ENCODE measurements around the gene HSD17B8. TPM values are rescaled to one million over a fixed set of nuclear protein-coding genes. Genes with fewer than 3 reads are reported as not detected.
A peak's percentile ranks its signal among the peaks of the same experiment; 100 is the strongest.

The HSD17B8 gene
- 1 to 10 TPM; 5.4 to 7.7 (median 6.8) TPM for total RNA-seq
- total RNA-seq (2013): 7.5 TPM

DNA sequence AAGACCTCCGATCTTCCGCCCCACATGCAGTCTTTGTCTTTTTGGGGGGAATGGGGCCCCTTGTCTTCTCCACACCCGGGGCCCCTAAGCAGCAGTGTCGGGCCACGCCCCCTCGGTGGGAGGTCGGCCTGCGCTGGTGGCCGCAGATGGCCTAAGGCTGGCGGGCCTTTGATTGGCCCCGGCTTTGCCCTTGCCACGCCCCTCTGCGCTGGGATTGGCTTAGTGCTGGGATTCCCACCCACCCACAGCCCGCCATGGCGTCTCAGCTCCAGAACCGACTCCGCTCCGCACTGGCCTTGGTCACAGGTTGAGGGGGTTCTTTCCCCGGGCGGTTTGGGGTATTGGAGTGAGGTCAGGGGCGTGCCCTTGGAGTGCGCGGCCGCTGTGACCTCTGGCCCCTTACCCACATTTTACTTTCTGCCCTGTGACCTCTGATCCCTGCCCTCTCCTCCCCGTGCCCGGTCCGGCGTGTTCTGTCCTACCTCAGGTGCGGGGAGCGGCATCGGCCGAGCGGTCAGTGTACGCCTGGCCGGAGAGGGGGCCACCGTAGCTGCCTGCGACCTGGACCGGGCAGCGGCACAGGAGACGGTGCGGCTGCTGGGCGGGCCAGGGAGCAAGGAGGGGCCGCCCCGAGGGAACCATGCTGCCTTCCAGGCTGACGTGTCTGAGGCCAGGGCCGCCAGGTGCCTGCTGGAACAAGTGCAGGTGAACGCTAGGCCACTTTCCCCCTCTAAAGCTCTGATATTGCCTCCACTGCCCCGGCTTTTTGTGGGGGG is at the start of gene HSD17B8:
Gene HSD17B8 (plus strand): TSS at position 241 of the 776 bp plus-strand sequence. CDS start 14 bp downstream, at position 255.
- DNase-seq: peak; percentile 87 to 94
- H3K36me3 ChIP-seq (ENCODE audit: control insufficient read depth, insufficient read depth, low read length): peaks cover 22% of the 10 kb centered on the region
- no peaks in the 10 kb centered on the region for H3K9me3 Mint-ChIP-seq
- H3K4me1 Mint-ChIP-seq: peaks cover 59 to 76% of the 10 kb centered on the region in 2 donors
- peak within 1 kb of the TSS; percentile 63 for H3K4me3 ChIP-seq (ENCODE audit: low read length)
- H3K27me3 Mint-ChIP-seq (ENCODE audit: low read depth in 2 of 2): no peaks in the 10 kb centered on the region
- no peaks in the 10 kb centered on the region for H3K27me3 ChIP-seq (ENCODE audit: control insufficient read depth, insufficient read depth, low read length)
- peak; percentile 61 to 80 (median 70) for ATAC-seq
- H3K27ac ChIP-seq (ENCODE audit: low read length): peak within 1 kb of the TSS; percentile 19
- H3K27ac Mint-ChIP-seq: peak within 1 kb of the TSS; percentile 68 to 79
- intact Hi-C loops (cut with micrococcal nuclease): loop anchor here (5.0 kb wide), 2 partner anchors 208 to 352 kb away; partner anchors contain the start of genes PHF1, PSMB9 and TAP1
- H3K36me3 Mint-ChIP-seq: peaks cover 13% of the 10 kb centered on the region
- peak within 1 kb of the TSS; percentile 87 for H3K4me3 Mint-ChIP-seq
- under 1% methylated on average over 46 of the region's 48 CpGs for WGBS (ENCODE audit: insufficient coverage)
- H3K9me3 ChIP-seq (ENCODE audit: control insufficient read depth, insufficient read depth, low read length): no peaks in the 10 kb centered on the region
- H3K4me1 ChIP-seq (ENCODE audit: control insufficient read depth, insufficient read depth, low read length): peaks cover 51% of the 10 kb centered on the region
- TF ChIP-seq, protein P1, sequence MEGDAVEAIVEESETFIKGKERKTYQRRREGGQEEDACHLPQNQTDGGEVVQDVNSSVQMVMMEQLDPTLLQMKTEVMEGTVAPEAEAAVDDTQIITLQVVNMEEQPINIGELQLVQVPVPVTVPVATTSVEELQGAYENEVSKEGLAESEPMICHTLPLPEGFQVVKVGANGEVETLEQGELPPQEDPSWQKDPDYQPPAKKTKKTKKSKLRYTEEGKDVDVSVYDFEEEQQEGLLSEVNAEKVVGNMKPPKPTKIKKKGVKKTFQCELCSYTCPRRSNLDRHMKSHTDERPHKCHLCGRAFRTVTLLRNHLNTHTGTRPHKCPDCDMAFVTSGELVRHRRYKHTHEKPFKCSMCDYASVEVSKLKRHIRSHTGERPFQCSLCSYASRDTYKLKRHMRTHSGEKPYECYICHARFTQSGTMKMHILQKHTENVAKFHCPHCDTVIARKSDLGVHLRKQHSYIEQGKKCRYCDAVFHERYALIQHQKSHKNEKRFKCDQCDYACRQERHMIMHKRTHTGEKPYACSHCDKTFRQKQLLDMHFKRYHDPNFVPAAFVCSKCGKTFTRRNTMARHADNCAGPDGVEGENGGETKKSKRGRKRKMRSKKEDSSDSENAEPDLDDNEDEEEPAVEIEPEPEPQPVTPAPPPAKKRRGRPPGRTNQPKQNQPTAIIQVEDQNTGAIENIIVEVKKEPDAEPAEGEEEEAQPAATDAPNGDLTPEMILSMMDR (IDR thresholded peaks at IDR 0.05): no peak

DNA sequence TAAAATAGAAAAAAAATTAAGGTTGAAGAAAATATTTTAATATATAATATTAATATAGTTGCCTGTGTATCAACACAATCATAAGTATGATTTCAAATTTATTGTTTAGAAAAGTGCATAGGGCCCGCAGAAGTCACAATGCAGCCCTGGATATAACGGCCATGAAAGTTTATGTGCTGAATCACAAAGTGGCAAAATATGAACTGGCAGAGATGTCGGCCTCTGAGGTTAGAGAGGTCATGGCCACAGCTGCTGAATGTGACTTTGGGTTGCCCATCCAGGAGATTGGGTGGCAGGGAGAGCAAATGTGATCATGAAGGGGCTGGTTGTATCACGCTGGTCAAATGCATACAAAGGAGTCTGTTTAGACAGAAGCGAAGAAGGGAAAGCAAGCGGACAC is 47.9 kb upstream of the HSD17B8 start:
- peaks cover 5 to 6% of the 10 kb centered on the region in 2 donors for H3K4me1 Mint-ChIP-seq
- intact Hi-C loops (cut with micrococcal nuclease): loop anchor here (10.0 kb wide), 1 partner anchor 52 kb away; no protein-coding TSS in a partner anchor
- no peak for DNase-seq
- H3K4me1 ChIP-seq (ENCODE audit: control insufficient read depth, insufficient read depth, low read length): peaks cover 6% of the 10 kb centered on the region
- no peak for ATAC-seq
- H3K9me3 Mint-ChIP-seq: peaks cover 3% of the 10 kb centered on the region in 2 donors
- no peak overlapping the region for H3K27ac ChIP-seq (ENCODE audit: low read length)
- peaks cover 2% of the 10 kb centered on the region for H3K9me3 ChIP-seq (ENCODE audit: control insufficient read depth, insufficient read depth, low read length)
- H3K36me3 ChIP-seq (ENCODE audit: control insufficient read depth, insufficient read depth, low read length): no peaks in the 10 kb centered on the region
- TF ChIP-seq, protein P1 (IDR thresholded peaks at IDR 0.05): no peak
- H3K27me3 ChIP-seq (ENCODE audit: control insufficient read depth, insufficient read depth, low read length): no peaks in the 10 kb centered on the region
- peaks cover 2 to 8% of the 10 kb centered on the region in 2 donors for H3K27me3 Mint-ChIP-seq (ENCODE audit: low read depth in 2 of 2)
- H3K27ac Mint-ChIP-seq: no peak overlapping the region
- 91% methylated on average over 6 of the region's 6 CpGs for WGBS (ENCODE audit: insufficient coverage)
- H3K36me3 Mint-ChIP-seq: no peaks in the 10 kb centered on the region
- no peak overlapping the region for H3K4me3 ChIP-seq (ENCODE audit: low read length)
- no peak overlapping the region for H3K4me3 Mint-ChIP-seq

DNA sequence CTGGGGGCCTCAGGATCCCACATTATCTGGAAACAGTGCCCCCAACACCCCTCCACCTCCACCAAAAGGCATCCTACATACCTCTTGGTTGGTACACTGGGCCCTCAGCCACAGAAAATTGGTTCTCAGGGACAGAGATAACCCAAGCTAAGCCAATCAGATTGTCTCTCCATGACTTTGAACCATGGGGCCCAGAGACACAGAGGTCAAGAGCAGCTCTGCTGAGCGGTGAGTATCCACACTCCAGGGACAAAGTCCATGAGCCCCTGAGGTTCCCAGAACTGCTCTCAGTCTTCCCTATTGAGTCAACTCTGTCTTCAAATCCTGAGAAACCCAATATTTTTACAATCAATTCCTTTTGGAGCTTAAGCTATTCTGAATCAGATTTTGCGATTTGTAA is 47.5 kb upstream of the HSD17B8 start:
- 91% methylated on average over 1 of the region's 2 CpGs for WGBS (ENCODE audit: insufficient coverage)
- Histone ChIP-seq H3K27ac (ENCODE audit: low read length) (no peak overlapping the region), H3K9me3 (ENCODE audit: control insufficient read depth, insufficient read depth, low read length) (no peaks in the 10 kb centered on the region), H3K27me3 (ENCODE audit: control insufficient read depth, insufficient read depth, low read length) (no peaks in the 10 kb centered on the region), H3K36me3 (ENCODE audit: control insufficient read depth, insufficient read depth, low read length) (no peaks in the 10 kb centered on the region), H3K4me1 (ENCODE audit: control insufficient read depth, insufficient read depth, low read length) (peaks cover 10% of the 10 kb centered on the region), H3K4me3 (ENCODE audit: low read length) (no peak overlapping the region)
- Mint-ChIP-seq H3K4me1 (peaks cover 9 to 10% of the 10 kb centered on the region in 2 donors), H3K9me3 (peaks cover under 1% of the 10 kb centered on the region in 2 donors), H3K27ac (no peak overlapping the region), H3K4me3 (no peak overlapping the region), H3K36me3 (no peaks in the 10 kb centered on the region), H3K27me3 (ENCODE audit: low read depth in 2 of 2) (peaks cover 2 to 8% of the 10 kb centered on the region in 2 donors)
- ATAC-seq: no peak
- intact Hi-C loops (cut with micrococcal nuclease): loop anchor here (10.0 kb wide), 1 partner anchor 52 kb away; no protein-coding TSS in a partner anchor
- no peak for DNase-seq
- TF ChIP-seq, protein P1 (IDR thresholded peaks at IDR 0.05): no peak

Data from natural killer cell (primary cell).